HCT116 (cell line): ENCODE results near the gene CALU. TPM values are rescaled to one million over a fixed set of nuclear protein-coding genes. Genes with fewer than 3 reads are reported as not detected.

ENCODE experiments used
- ATAC-seq: fragments of 200-7000 bp; cut with Tn5 transposase; 2 replicates; pipeline ENCODE4 v1.9.1; 2020; ENCODE audit warnings: mild to moderate bottlenecking, moderate library complexity
- BruUV-seq: library from RNA; stranded (reverse); fragments of 400-500 nt; replicated peaks from 2 replicates; lab custom pipeline; 2021; lab: Mats Ljungman, UMichigan
- CTCF ChIA-PET: fragments of 300-600 bp; sonication (Branson Sonifier 250); formaldehyde crosslinking; loops from one replicate; lab custom pipeline; 2021; ENCODE audit warnings: antibody characterized with exemption; lab: Charles Lee
- POLR2A ChIA-PET: fragments of 300-600, 350-600 bp; sonication (Branson Sonifier 250); formaldehyde crosslinking; loops from one replicate; lab custom pipeline; 2021; ENCODE audit warnings: antibody characterized with exemption; lab: Charles Lee
- RAD21 ChIA-PET, 2 experiments: fragments of 300-600 bp; sonication (Branson Sonifier 250); formaldehyde crosslinking; loops; one replicate each; lab custom pipeline; 2023; ENCODE audit warnings: low total read pairs in 2 of 2; ENCODE audit not compliant: uncharacterized antibody in 2 of 2, unreplicated experiment in 2 of 2, low non-redundant PET in 1 of 2; lab: Charles Lee
- DNase-seq: peaks from one replicate; pipeline ENCODE4 v3.0.0-alpha.2; 2010; ENCODE audit warnings: low read depth, low spot score
- H2AFZ ChIP-seq: fragments of 200-600 bp; shearing (Covaris generic), sonication (generic); 2 replicates; pipeline ENCODE4 v1.6.1; 2017; ENCODE audit warnings: low read depth, mixed run types, mixed read lengths, antibody characterized with exemption, low read length; ENCODE audit not compliant: poor library complexity, severe bottlenecking
- H3K27ac ChIP-seq: 2 replicates; pipeline ENCODE4 v1.5.1; 2012; ENCODE audit warnings: low read depth, low read length
- H3K27me3 ChIP-seq: fragments of 200-600 bp; sonication (generic); 2 replicates; pipeline ENCODE4 v1.6.1; 2016; ENCODE audit warnings: mixed run types, low read length, mixed read lengths; ENCODE audit not compliant: insufficient read depth
- H3K36me3 ChIP-seq, 2 experiments: fragments of 200-500 bp in 1 of 2; fragments of 200-600 bp in 1 of 2; sonication (Bioruptor generic) in 1 of 2; sonication (generic) in 1 of 2; 2 replicates each; pipeline versions ENCODE4 v1.5.1 to v1.6.1; 2014 to 2016; ENCODE audit warnings: low read length in 2 of 2, inconsistent platforms in 1 of 2, mixed read lengths in 1 of 2, mixed run types in 1 of 2; ENCODE audit not compliant: insufficient read depth in 2 of 2, control insufficient read depth in 1 of 2
- H3K4me1 ChIP-seq, 2 experiments: fragments of 200-600 bp in 1 of 2; sonication (generic) in 1 of 2; 2 replicates each; pipeline versions ENCODE4 v1.5.1 to v1.6.1; 2012 to 2017; ENCODE audit warnings: low read length in 2 of 2, inconsistent platforms in 1 of 2, mild to moderate bottlenecking in 1 of 2, mixed read lengths in 1 of 2, mixed run types in 1 of 2, moderate library complexity in 1 of 2; ENCODE audit not compliant: insufficient read depth in 2 of 2, control insufficient read depth in 1 of 2
- H3K4me2 ChIP-seq: fragments of 200-600 bp; sonication (generic); 2 replicates; pipeline ENCODE4 v1.6.1; 2017; ENCODE audit warnings: mixed run types, low read length, mixed read lengths
- H3K4me3 ChIP-seq, 2 experiments: fragments of 200-600 bp in 1 of 2; sonication (generic) in 1 of 2; replicated peaks in 1 of 2; 2 replicates each; pipeline ENCODE4 v1.5.1; 2011 to 2016; ENCODE audit warnings: low read length in 2 of 2, control low read depth in 1 of 2, low read depth in 1 of 2, mild to moderate bottlenecking in 1 of 2, mixed read lengths in 1 of 2, mixed run types in 1 of 2
- H3K79me2 ChIP-seq: fragments of 200-600 bp; sonication (generic); 2 replicates; pipeline ENCODE4 v1.6.1; 2017; ENCODE audit warnings: mild to moderate bottlenecking, mixed run types, low read length, moderate library complexity, mixed read lengths; ENCODE audit not compliant: insufficient read depth
- H3K9ac ChIP-seq: fragments of 200-600 bp; sonication (generic); 2 replicates; pipeline ENCODE4 v1.6.1; 2016; ENCODE audit warnings: low read length, mixed read lengths
- H3K9me2 ChIP-seq: fragments of 200-600 bp; sonication (generic), shearing (Covaris generic); 2 replicates; pipeline ENCODE4 v1.6.1; 2017; ENCODE audit warnings: mixed run types, mild to moderate bottlenecking, moderate library complexity; ENCODE audit not compliant: insufficient read depth
- H3K9me3 ChIP-seq, 2 experiments: fragments of 200-500 bp in 1 of 2; fragments of 200-600 bp in 1 of 2; sonication (Bioruptor generic) in 1 of 2; sonication (generic) in 1 of 2; 2 replicates each; pipeline ENCODE4 v1.6.1; 2014 to 2017; ENCODE audit warnings: low read length in 2 of 2, mixed read lengths in 2 of 2, inconsistent platforms in 1 of 2, low read depth in 1 of 2, mild to moderate bottlenecking in 1 of 2, mixed run types in 1 of 2, moderate library complexity in 1 of 2; ENCODE audit not compliant: control insufficient read depth in 1 of 2, insufficient read depth in 1 of 2
- H4K20me1 ChIP-seq: fragments of 200-600 bp; sonication (generic), shearing (Covaris generic); 2 replicates; pipeline ENCODE4 v1.6.1; 2017; ENCODE audit warnings: mixed run types, mild to moderate bottlenecking, moderate library complexity; ENCODE audit not compliant: insufficient read depth
- ATF3 ChIP-seq: IDR thresholded peaks from 2 replicates; pipeline ENCODE4 v1.6.1; 2012
- CBX3 ChIP-seq: IDR thresholded peaks from 2 replicates; pipeline ENCODE4 v1.6.1; 2012; ENCODE audit warnings: low read depth
- ELF1 ChIP-seq: IDR thresholded peaks from 2 replicates; pipeline ENCODE4 v1.6.1; 2012; ENCODE audit warnings: low read depth, borderline replicate concordance
- FOSL1 ChIP-seq: IDR thresholded peaks from 2 replicates; pipeline ENCODE4 v1.6.1; 2012; ENCODE audit warnings: low read depth
- MAX ChIP-seq: IDR thresholded peaks from 2 replicates; pipeline ENCODE4 v1.6.1; 2012
- REST ChIP-seq: IDR thresholded peaks from 2 replicates; pipeline ENCODE4 v1.6.1; 2012; ENCODE audit warnings: low read depth
- SRF ChIP-seq: IDR thresholded peaks from 2 replicates; pipeline ENCODE4 v1.6.1; 2012; ENCODE audit warnings: low read depth
- TCF7L2 ChIP-seq: IDR thresholded peaks from 2 replicates; pipeline ENCODE4 v1.7.0; 2011; ENCODE audit warnings: borderline replicate concordance, inconsistent platforms; ENCODE audit not compliant: insufficient read depth, insufficient read length; ENCODE audit errors: extremely low read depth
- intact Hi-C: fragments of 100-400 bp; cut with micrococcal nuclease; formaldehyde crosslinking; loops from 2 replicates; pipeline ENCODE4 v1.10.0; 2022
- total RNA-seq: library from RNA; stranded (reverse); gene quantifications from one replicate; pipeline ENCODE4 v1.2.1, GENCODE V29; 2021; ENCODE audit not compliant: unreplicated experiment

The CALU gene
- total RNA-seq, 1 experiment from 2014 or later = 106 TPM

GRCh38 chr7:128775744-128776474 is 36.8 kb downstream of the CALU start, which contains the start of gene OPN1SW (continued):
- TF ChIP-seq ELF1 (no peak), TCF7L2 (no peak), ATF3 (no peak), REST (no peak)

- Histone ChIP-seq H3K79me2 (no peaks in the 10 kb centered on the region), H3K27ac (no peak overlapping the region), H3K9ac (no peak overlapping the region), H3K4me2 (no peak overlapping the region), H3K9me2 (no peaks in the 10 kb centered on the region), H3K4me3 (no peak overlapping the region), H3K36me3 (peaks cover 5 to 8% of the 10 kb centered on the region in 2 experiments; a peak in 2 of 4 replicates), H3K4me1 (no peaks in the 10 kb centered on the region), H2AFZ (no peak overlapping the region), H3K27me3 (no peaks in the 10 kb centered on the region), H3K9me3 (no peaks in the 10 kb centered on the region), H4K20me1 (no peaks in the 10 kb centered on the region)
- TF ChIP-seq CBX3 (no peak), SRF (no peak), FOSL1 (peak; percentile 42; the same call in 1 of the 2 replicates), MAX (no peak)
- ChIA-PET RAD21 (no interaction called here), POLR2A (no interaction called here), CTCF (no interaction called here)
- BruUV-seq = no TSS peak
- intact Hi-C loops = no loop called here
- ATAC-seq (no peak), DNase-seq (no peak)
Observed at GRCh38 chr7:128777156-128778123, 38.3 kb downstream of the CALU start.
